Panc1 (cell line): ENCODE results near the gene TPRN. TPM values are rescaled to one million over a fixed set of nuclear protein-coding genes. Genes with fewer than 3 reads are reported as not detected.

Experiments used
- ATAC-seq: fragments of 200-7000 bp; cut with Tn5 transposase; 2 replicates; pipeline ENCODE4 v1.9.1; 2020; ENCODE audit warnings: mild to moderate bottlenecking, moderate library complexity
- BruUV-seq: library from RNA; stranded (reverse); fragments of 400-500 nt; replicated peaks from 2 replicates; lab custom pipeline; 2021; lab: Mats Ljungman, UMichigan
- CTCF ChIA-PET: fragments of 300-600 bp; sonication (Branson Sonifier 250); formaldehyde crosslinking; loops from one replicate; lab custom pipeline; 2022; ENCODE audit warnings: antibody characterized with exemption; lab: Charles Lee
- POLR2A ChIA-PET: fragments of 300-600 bp; sonication (Branson Sonifier 250); formaldehyde crosslinking; loops from one replicate; lab custom pipeline; 2022; ENCODE audit warnings: antibody characterized with exemption; lab: Charles Lee
- DNase-seq: peaks from one replicate; pipeline ENCODE4 v3.0.0-alpha.2; 2010; ENCODE audit warnings: low read depth, low spot score
- H3K27ac ChIP-seq: 2 replicates; pipeline ENCODE4 v1.5.1; 2011; ENCODE audit warnings: mild to moderate bottlenecking, low read length, inconsistent platforms
- H3K27me3 ChIP-seq: fragments of 200-500 bp; sonication (Bioruptor generic); 2 replicates; pipeline ENCODE4 v1.6.0; 2014; ENCODE audit warnings: low read length, inconsistent platforms; ENCODE audit not compliant: control insufficient read depth, insufficient read depth
- H3K36me3 ChIP-seq: fragments of 200-500 bp; sonication (Bioruptor generic); 2 replicates; pipeline ENCODE4 v1.5.1; 2014; ENCODE audit warnings: inconsistent platforms, mild to moderate bottlenecking, low read length, moderate library complexity; ENCODE audit not compliant: control insufficient read depth, insufficient read depth
- H3K4me1 ChIP-seq: 2 replicates; pipeline ENCODE4 v1.5.1; 2011; ENCODE audit warnings: inconsistent platforms, mild to moderate bottlenecking, low read length, moderate library complexity; ENCODE audit not compliant: control insufficient read depth, insufficient read depth
- H3K4me3 ChIP-seq, 2 experiments: 2 replicates each; pipeline ENCODE4 v1.5.1; 2011 to 2012; ENCODE audit warnings: low read depth in 2 of 2, low read length in 2 of 2, mild to moderate bottlenecking in 2 of 2, inconsistent platforms in 1 of 2, moderate library complexity in 1 of 2
- H3K9me3 ChIP-seq: fragments of 200-500 bp; sonication (Bioruptor generic); 2 replicates; pipeline ENCODE4 v1.5.1; 2014; ENCODE audit warnings: low read depth, mild to moderate bottlenecking, inconsistent platforms, low read length, moderate library complexity; ENCODE audit not compliant: control insufficient read depth, insufficient read depth
- CTCF ChIP-seq: fragments of 450-650 bp; IDR thresholded peaks from 2 replicates; pipeline ENCODE4 v1.5.1; 2017; ENCODE audit warnings: mild to moderate bottlenecking
- POLR2AphosphoS5 ChIP-seq: IDR thresholded peaks from 2 replicates; pipeline ENCODE4 v1.6.1; 2012; ENCODE audit warnings: mild to moderate bottlenecking, low read depth, low read length, moderate library complexity
- REST ChIP-seq, 2 experiments: IDR thresholded peaks; 2 replicates each; pipeline ENCODE4 v1.6.1; 2011 to 2012; ENCODE audit warnings: low read depth in 2 of 2, control low read depth in 1 of 2, low read length in 1 of 2, mild to moderate bottlenecking in 1 of 2, moderate library complexity in 1 of 2; ENCODE audit not compliant: insufficient read depth in 1 of 2
- SIN3A ChIP-seq: IDR thresholded peaks from 2 replicates; pipeline ENCODE4 v1.6.1; 2012; ENCODE audit warnings: low read depth, mild to moderate bottlenecking, low read length, moderate library complexity, borderline replicate concordance; ENCODE audit not compliant: insufficient read depth
- TCF7L2 ChIP-seq: IDR thresholded peaks from 2 replicates; pipeline ENCODE4 v1.6.1; 2011; ENCODE audit warnings: mild to moderate bottlenecking, low read depth, low read length, inconsistent platforms
- in situ Hi-C: cut with HindIII; loops from 2 replicates; pipeline ENCODE4 v1.10.0; 2016; ENCODE audit warnings: low sequenced_read_pairs, low pct_unique_long_range_greater_than_20kb
- intact Hi-C: fragments of 100-400 bp; cut with micrococcal nuclease; formaldehyde crosslinking; loops from one replicate; pipeline ENCODE4 v1.10.0; 2022; ENCODE audit not compliant: unreplicated experiment
- total RNA-seq: library from RNA; stranded (reverse); gene quantifications from one replicate; pipeline ENCODE4 v1.2.1, GENCODE V29; 2021; ENCODE audit not compliant: unreplicated experiment

Gene TPRN
- total RNA-seq, 1 experiment from 2014 or later = 21.7 TPM

DNA sequence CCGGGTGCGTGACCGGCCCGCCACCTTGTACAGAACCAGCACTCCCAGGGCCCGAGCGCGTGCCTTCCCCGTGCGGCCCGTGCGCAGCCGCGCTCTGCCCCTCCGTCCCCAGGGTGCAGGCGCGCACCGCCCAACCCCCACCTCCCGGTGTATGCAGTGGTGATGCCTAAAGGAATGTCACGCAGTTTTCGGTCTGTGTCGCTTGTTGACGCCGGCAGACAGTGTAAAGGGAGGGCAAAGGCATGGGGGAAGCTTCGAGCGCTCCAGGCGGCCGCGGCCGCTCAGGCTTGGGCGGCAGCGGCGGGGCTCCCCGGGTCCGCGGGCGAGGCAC lies 32.0 kb downstream of the TPRN start:
- BruUV-seq = no TSS peak
- DNase-seq (no peak), ATAC-seq (peak; percentile 55)
- Histone ChIP-seq H3K4me3 (peak overlapping the region; percentile 37 to 48), H3K27me3 (no peaks in the 10 kb centered on the region), H3K9me3 (no peaks in the 10 kb centered on the region), H3K4me1 (peaks cover 6% of the 10 kb centered on the region), H3K36me3 (no peaks in the 10 kb centered on the region), H3K27ac (no peak overlapping the region)
- ChIA-PET POLR2A (no interaction called here), CTCF (no interaction called here)
- in situ Hi-C loops (no loop called here), intact Hi-C loops (no loop called here)
- TF ChIP-seq POLR2AphosphoS5 (no peak), REST (IDR thresholded peaks at IDR 0.05; ENCODE audit: insufficient read depth in 1 of 2, low read depth in 2 of 2, low read length in 1 of 2) (no peak), TCF7L2 (no peak), SIN3A (no peak), CTCF (no peak)

GRCh38 chr9:137167747-137168572 lies 32.6 kb downstream of the TPRN start:
- ChIA-PET POLR2A (no interaction called here), CTCF (interaction anchor here (1.3 kb wide), 1 partner anchor 13 kb away, joined by 4 read pairs; no protein-coding TSS in a partner anchor)
- Histone ChIP-seq H3K4me1 (peaks cover 6% of the 10 kb centered on the region), H3K27ac (no peak overlapping the region), H3K27me3 (no peaks in the 10 kb centered on the region), H3K4me3 (peak overlapping the region; percentile 27 to 37; a peak in 3 of 4 replicates), H3K9me3 (no peaks in the 10 kb centered on the region), H3K36me3 (no peaks in the 10 kb centered on the region)
- peak; percentile 35 for ATAC-seq
- DNase-seq = no peak
- intact Hi-C loops = no loop called here
- no peak for TF ChIP-seq POLR2AphosphoS5
- no peak for TF ChIP-seq TCF7L2
- no peak for TF ChIP-seq SIN3A
- no peak for TF ChIP-seq CTCF
- TF ChIP-seq REST (IDR thresholded peaks at IDR 0.05; ENCODE audit: insufficient read depth in 1 of 2, low read depth in 2 of 2, low read length in 1 of 2) = no peak
- no TSS peak for BruUV-seq
- in situ Hi-C loops = no loop called here
